Stimulated activated CD8-positive, alpha-beta memory T cell treated with anti-CD3 and anti-CD28 coated beads, Interleukin-15, amount 100 ng/mL, for 1 hour (primary cell): ENCODE results near the gene PALD1.
"Not testable (repeated sequence)": the region's sequence is repeated elsewhere in the genome, so short reads cannot be mapped to it uniquely, and the experiment has no call there.

ENCODE experiments used
- DNase-seq: peaks from one replicate; pipeline ENCODE4 v3.0.0-alpha.2; 2020; ENCODE audit warnings: low read depth

The PALD1 gene

GRCh38 chr10:70482982-70483760 lies 4.6 kb downstream of the PALD1 start:
- DNase-seq: no peak

- not testable (repeated sequence) for DNase-seq
Measured at GRCh38 chr10:70483872-70484271, 5.3 kb downstream of the PALD1 start.

- no peak for DNase-seq
Measured at GRCh38 chr10:70487824-70488223, 9.3 kb downstream of the PALD1 start.

GRCh38 chr10:70490142-70490541 lies 11.6 kb downstream of the PALD1 start:
- DNase-seq: no peak

GRCh38 chr10:70491614-70492013 lies 13.0 kb downstream of the PALD1 start:
- DNase-seq: no peak

- DNase-seq: no peak
Measured at GRCh38 chr10:70492786-70493659, 14.5 kb downstream of the PALD1 start.

- DNase-seq: no peak
Measured at GRCh38 chr10:70493660-70494234, 15.2 kb downstream of the PALD1 start.

GRCh38 chr10:70494536-70494935 lies 16.0 kb downstream of the PALD1 start:
- DNase-seq: no peak

GRCh38 chr10:70494966-70495365 lies 16.4 kb downstream of the PALD1 start:
- no peak for DNase-seq

GRCh38 chr10:70495691-70496261 lies 17.2 kb downstream of the PALD1 start:
- DNase-seq: no peak

GRCh38 chr10:70496341-70497119 lies 18.0 kb downstream of the PALD1 start:
- DNase-seq: no peak

- no peak for DNase-seq
Measured at GRCh38 chr10:70497120-70497545, 18.6 kb downstream of the PALD1 start.

- no peak for DNase-seq
Measured at GRCh38 chr10:70498970-70499835, 20.6 kb downstream of the PALD1 start.

- no peak for DNase-seq
Measured at GRCh38 chr10:70499836-70500167, 21.2 kb downstream of the PALD1 start.

- no peak for DNase-seq
Measured at GRCh38 chr10:70500368-70500767, 21.8 kb downstream of the PALD1 start.

GRCh38 chr10:70500812-70501301 lies 22.3 kb downstream of the PALD1 start:
- no peak for DNase-seq

GRCh38 chr10:70502406-70502805 lies 23.8 kb downstream of the PALD1 start:
- no peak for DNase-seq

GRCh38 chr10:70503776-70504175 lies 25.2 kb downstream of the PALD1 start:
- no peak for DNase-seq

- no peak for DNase-seq
Measured at GRCh38 chr10:70504521-70505358, 26.2 kb downstream of the PALD1 start.

GRCh38 chr10:70505908-70506307 lies 27.3 kb downstream of the PALD1 start:
- DNase-seq: no peak
